ENCODE measurements around the gene USP35. TPM values are rescaled to one million over a fixed set of nuclear protein-coding genes. Genes with fewer than 3 reads are reported as not detected.

USP35 gene
- total and polyA plus RNA-seq, 5 donors from 2014 or later: 0.11 to 15.0 (median 0.52) TPM

- no peak for ATAC-seq (ENCODE audit: low read depth in 2 of 2)
Measured at GRCh38 chr11:78194490-78194889, 5.8 kb downstream of the USP35 start.

GRCh38 chr11:78195917-78196560 is 7.3 kb downstream of the USP35 start:
- no peak for DNase-seq
- H3K36me3 ChIP-seq (ENCODE audit: control insufficient read depth, insufficient read depth, low read length): peaks cover 2% of the 10 kb centered on the region
- Mint-ChIP-seq H3K36me3 (peaks cover 4% of the 10 kb centered on the region), H3K4me3 (peak overlapping the region in 1 of 4 donors; percentile 84), H3K27ac (no peak overlapping the region), H3K9me3 (no peaks in the 10 kb centered on the region), H3K4me1 (peaks cover 5 to 32% (median 24%) of the 10 kb centered on the region in 4 donors), H3K27me3 (no peaks in the 10 kb centered on the region)
- H3K4me3 ChIP-seq (ENCODE audit: low read depth, low read length): no peak overlapping the region
- no peaks in the 10 kb centered on the region for H3K9me3 ChIP-seq (ENCODE audit: control insufficient read depth in 2 of 2, low read length in 2 of 2)
- H3K27me3 ChIP-seq (ENCODE audit: control insufficient read depth, insufficient read depth, low read length): no peaks in the 10 kb centered on the region
- peaks cover 4% of the 10 kb centered on the region for H3K4me1 ChIP-seq (ENCODE audit: control insufficient read depth, insufficient read depth, low read length, poor library complexity, severe bottlenecking)
- ATAC-seq (ENCODE audit: low read depth in 2 of 2): no peak
- H3K27ac ChIP-seq (ENCODE audit: insufficient read depth, low read length, poor library complexity, severe bottlenecking): no peak overlapping the region

More at GRCh38 chr11:78194490-78194889, 5.8 kb downstream of the USP35 start:
- Histone ChIP-seq H3K27ac (ENCODE audit: insufficient read depth, low read length, poor library complexity, severe bottlenecking) (no peak overlapping the region), H3K36me3 (ENCODE audit: control insufficient read depth, insufficient read depth, low read length) (no peaks in the 10 kb centered on the region), H3K27me3 (ENCODE audit: control insufficient read depth, insufficient read depth, low read length) (no peaks in the 10 kb centered on the region), H3K4me3 (ENCODE audit: low read depth, low read length) (no peak overlapping the region), H3K9me3 (ENCODE audit: control insufficient read depth in 2 of 2, low read length in 2 of 2) (no peaks in the 10 kb centered on the region), H3K4me1 (ENCODE audit: control insufficient read depth, insufficient read depth, low read length, poor library complexity, severe bottlenecking) (peaks cover 14% of the 10 kb centered on the region)
- Mint-ChIP-seq H3K27ac (peak overlapping the region in 1 of 3 donors; percentile 54), H3K9me3 (no peaks in the 10 kb centered on the region), H3K4me1 (peaks cover 5 to 39% (median 36%) of the 10 kb centered on the region in 4 donors), H3K4me3 (no peak overlapping the region), H3K36me3 (no peaks in the 10 kb centered on the region), H3K27me3 (no peaks in the 10 kb centered on the region)
- DNase-seq: no peak

GRCh38 chr11:78196661-78197091 is 8.0 kb downstream of the USP35 start:
- Histone ChIP-seq H3K9me3 (ENCODE audit: control insufficient read depth in 2 of 2, low read length in 2 of 2) (no peaks in the 10 kb centered on the region), H3K27ac (ENCODE audit: insufficient read depth, low read length, poor library complexity, severe bottlenecking) (no peak overlapping the region), H3K4me3 (ENCODE audit: low read depth, low read length) (no peak overlapping the region), H3K27me3 (ENCODE audit: control insufficient read depth, insufficient read depth, low read length) (no peaks in the 10 kb centered on the region), H3K36me3 (ENCODE audit: control insufficient read depth, insufficient read depth, low read length) (peaks cover 2% of the 10 kb centered on the region), H3K4me1 (ENCODE audit: control insufficient read depth, insufficient read depth, low read length, poor library complexity, severe bottlenecking) (peaks cover 6% of the 10 kb centered on the region)
- H3K27me3 Mint-ChIP-seq: no peaks in the 10 kb centered on the region
- no peak overlapping the region for H3K27ac Mint-ChIP-seq
- peaks cover 5% of the 10 kb centered on the region for H3K36me3 Mint-ChIP-seq
- no peak for DNase-seq
- ATAC-seq (ENCODE audit: low read depth in 2 of 2): no peak
- peaks cover 9 to 32% (median 26%) of the 10 kb centered on the region in 4 donors for H3K4me1 Mint-ChIP-seq
- H3K4me3 Mint-ChIP-seq: no peak overlapping the region
- no peaks in the 10 kb centered on the region for H3K9me3 Mint-ChIP-seq

GRCh38 chr11:78197816-78198215 is 9.1 kb downstream of the USP35 start:
- H3K36me3 ChIP-seq (ENCODE audit: control insufficient read depth, insufficient read depth, low read length): peaks cover 2% of the 10 kb centered on the region
- no peaks in the 10 kb centered on the region for H3K9me3 ChIP-seq (ENCODE audit: control insufficient read depth in 2 of 2, low read length in 2 of 2)
- Mint-ChIP-seq H3K27ac (no peak overlapping the region), H3K27me3 (no peaks in the 10 kb centered on the region), H3K9me3 (no peaks in the 10 kb centered on the region), H3K4me3 (no peak overlapping the region), H3K36me3 (peaks cover 5% of the 10 kb centered on the region), H3K4me1 (peaks cover 16 to 37% (median 30%) of the 10 kb centered on the region in 4 donors)
- DNase-seq: no peak
- no peaks in the 10 kb centered on the region for H3K27me3 ChIP-seq (ENCODE audit: control insufficient read depth, insufficient read depth, low read length)
- no peak for ATAC-seq (ENCODE audit: low read depth in 2 of 2)
- H3K4me3 ChIP-seq (ENCODE audit: low read depth, low read length): no peak overlapping the region
- H3K27ac ChIP-seq (ENCODE audit: insufficient read depth, low read length, poor library complexity, severe bottlenecking): no peak overlapping the region
- peaks cover 17% of the 10 kb centered on the region for H3K4me1 ChIP-seq (ENCODE audit: control insufficient read depth, insufficient read depth, low read length, poor library complexity, severe bottlenecking)

GRCh38 chr11:78199015-78199652 is 10.4 kb downstream of the USP35 start:
- peaks cover 2% of the 10 kb centered on the region for H3K36me3 ChIP-seq (ENCODE audit: control insufficient read depth, insufficient read depth, low read length)
- peaks cover 5% of the 10 kb centered on the region for H3K36me3 Mint-ChIP-seq
- no peaks in the 10 kb centered on the region for H3K27me3 ChIP-seq (ENCODE audit: control insufficient read depth, insufficient read depth, low read length)
- H3K27ac Mint-ChIP-seq: peak overlapping the region in 2 of 3 donors; percentile 59 to 89
- H3K9me3 Mint-ChIP-seq: no peaks in the 10 kb centered on the region
- H3K9me3 ChIP-seq (ENCODE audit: control insufficient read depth in 2 of 2, low read length in 2 of 2): no peaks in the 10 kb centered on the region
- no peak overlapping the region for H3K27ac ChIP-seq (ENCODE audit: insufficient read depth, low read length, poor library complexity, severe bottlenecking)
- H3K4me1 Mint-ChIP-seq: peaks cover 19 to 39% (median 26%) of the 10 kb centered on the region in 4 donors
- no peaks in the 10 kb centered on the region for H3K27me3 Mint-ChIP-seq
- peaks cover 27% of the 10 kb centered on the region for H3K4me1 ChIP-seq (ENCODE audit: control insufficient read depth, insufficient read depth, low read length, poor library complexity, severe bottlenecking)
- H3K4me3 Mint-ChIP-seq: peak overlapping the region in 1 of 4 donors; percentile 16
- DNase-seq (no peak), ATAC-seq (ENCODE audit: low read depth in 2 of 2) (no peak)
- H3K4me3 ChIP-seq (ENCODE audit: low read depth, low read length): no peak overlapping the region

GRCh38 chr11:78199653-78200015 is 10.9 kb downstream of the USP35 start:
- Histone ChIP-seq H3K27ac (ENCODE audit: insufficient read depth, low read length, poor library complexity, severe bottlenecking) (no peak overlapping the region), H3K36me3 (ENCODE audit: control insufficient read depth, insufficient read depth, low read length) (peaks cover 2% of the 10 kb centered on the region), H3K27me3 (ENCODE audit: control insufficient read depth, insufficient read depth, low read length) (no peaks in the 10 kb centered on the region), H3K9me3 (ENCODE audit: control insufficient read depth in 2 of 2, low read length in 2 of 2) (no peaks in the 10 kb centered on the region), H3K4me1 (ENCODE audit: control insufficient read depth, insufficient read depth, low read length, poor library complexity, severe bottlenecking) (peaks cover 28% of the 10 kb centered on the region), H3K4me3 (ENCODE audit: low read depth, low read length) (no peak overlapping the region)
- no peaks in the 10 kb centered on the region for H3K9me3 Mint-ChIP-seq
- no peak overlapping the region for H3K4me3 Mint-ChIP-seq
- ATAC-seq (ENCODE audit: low read depth in 2 of 2) (no peak), DNase-seq (no peak)
- peak overlapping the region in 2 of 3 donors; percentile 66 to 87 for H3K27ac Mint-ChIP-seq
- no peaks in the 10 kb centered on the region for H3K27me3 Mint-ChIP-seq
- peaks cover 19 to 44% (median 26%) of the 10 kb centered on the region in 4 donors for H3K4me1 Mint-ChIP-seq
- peaks cover 5% of the 10 kb centered on the region for H3K36me3 Mint-ChIP-seq

GRCh38 chr11:78200061-78200460 is 11.3 kb downstream of the USP35 start:
- H3K4me3 ChIP-seq (ENCODE audit: low read depth, low read length): no peak overlapping the region
- peaks cover 28% of the 10 kb centered on the region for H3K4me1 ChIP-seq (ENCODE audit: control insufficient read depth, insufficient read depth, low read length, poor library complexity, severe bottlenecking)
- H3K27me3 ChIP-seq (ENCODE audit: control insufficient read depth, insufficient read depth, low read length): no peaks in the 10 kb centered on the region
- ATAC-seq (ENCODE audit: low read depth in 2 of 2) (no peak), DNase-seq (no peak)
- Mint-ChIP-seq H3K4me1 (peaks cover 19 to 48% (median 28%) of the 10 kb centered on the region in 4 donors), H3K4me3 (no peak overlapping the region), H3K27me3 (no peaks in the 10 kb centered on the region), H3K36me3 (peaks cover 5% of the 10 kb centered on the region), H3K9me3 (no peaks in the 10 kb centered on the region), H3K27ac (peak overlapping the region in 2 of 3 donors; percentile 66 to 87)
- peaks cover 2% of the 10 kb centered on the region for H3K36me3 ChIP-seq (ENCODE audit: control insufficient read depth, insufficient read depth, low read length)
- no peak overlapping the region for H3K27ac ChIP-seq (ENCODE audit: insufficient read depth, low read length, poor library complexity, severe bottlenecking)
- no peaks in the 10 kb centered on the region for H3K9me3 ChIP-seq (ENCODE audit: control insufficient read depth in 2 of 2, low read length in 2 of 2)
